SU-DHL-6 (cell line): ENCODE measurements around the gene MCTP1.

Experiments used
- H2AFZ ChIP-seq: fragments of 200-600 bp; sonication (generic); 2 replicates; pipeline ENCODE4 v1.6.1; 2014; ENCODE audit warnings: low read depth, mild to moderate bottlenecking, moderate library complexity, mixed read lengths, antibody characterized with exemption, low read length; ENCODE audit not compliant: severe bottlenecking
- H3F3A ChIP-seq: fragments of 200-600 bp; shearing (Covaris generic); 2 replicates; pipeline ENCODE4 v1.6.0; 2016; ENCODE audit warnings: antibody characterized with exemption, mild to moderate bottlenecking; ENCODE audit not compliant: insufficient read depth
- H3K27ac ChIP-seq: fragments of 200-600 bp; sonication (generic); 2 replicates; pipeline ENCODE4 v1.5.1; 2016; ENCODE audit warnings: low read depth, mild to moderate bottlenecking, low read length, moderate library complexity, mixed read lengths
- H3K27me3 ChIP-seq: fragments of 200-600 bp; sonication (generic), shearing (Covaris generic); 2 replicates; pipeline ENCODE4 v1.6.0; 2014; ENCODE audit warnings: mild to moderate bottlenecking, low read length
- H3K36me3 ChIP-seq: fragments of 200-600 bp; sonication (generic); 2 replicates; pipeline ENCODE4 v1.6.1; 2014; ENCODE audit warnings: mild to moderate bottlenecking, low read length, mixed read lengths
- H3K4me2 ChIP-seq: fragments of 300-600, 200-600 bp; shearing (Covaris generic), sonication (generic); 2 replicates; pipeline ENCODE4 v1.6.0; 2014; ENCODE audit warnings: low read length, low read depth, mild to moderate bottlenecking; ENCODE audit not compliant: poor library complexity, severe bottlenecking
- H3K4me3 ChIP-seq: fragments of 200-600 bp; sonication (generic); 2 replicates; pipeline ENCODE4 v1.5.1; 2014; ENCODE audit warnings: antibody characterized with exemption, low read length, mild to moderate bottlenecking, mixed read lengths; ENCODE audit not compliant: insufficient read depth, poor library complexity, severe bottlenecking
- H3K79me2 ChIP-seq: fragments of 200-600 bp; sonication (generic); 2 replicates; pipeline ENCODE4 v1.6.1; 2014; ENCODE audit warnings: mild to moderate bottlenecking, low read length, moderate library complexity; ENCODE audit not compliant: insufficient read depth
- H3K9ac ChIP-seq: fragments of 200-600 bp; sonication (generic); 2 replicates; pipeline ENCODE4 v1.7.0; 2014; ENCODE audit warnings: mild to moderate bottlenecking, low read length
- H3K9me2 ChIP-seq: fragments of 200-600 bp; sonication (generic); replicated peaks from 2 replicates; pipeline ENCODE4 v1.6.1; 2014; ENCODE audit warnings: low read length; ENCODE audit not compliant: insufficient read depth
- H3K9me3 ChIP-seq: fragments of 200-600 bp; sonication (generic); 2 replicates; pipeline ENCODE4 v1.6.1; 2014; ENCODE audit warnings: low read length, mixed read lengths; ENCODE audit not compliant: insufficient read depth
- H4K20me1 ChIP-seq: fragments of 200-600 bp; sonication (generic); 2 replicates; pipeline ENCODE4 v1.6.1; 2014; ENCODE audit warnings: low read depth, mild to moderate bottlenecking, antibody characterized with exemption, low read length, moderate library complexity, mixed read lengths
- CTCF ChIP-seq: fragments of 200-600 bp; sonication (generic); IDR thresholded peaks from one replicate; pipeline ENCODE4 v1.5.1; 2017; ENCODE audit warnings: antibody characterized with exemption, mild to moderate bottlenecking, low read length, moderate library complexity; ENCODE audit not compliant: insufficient read depth, poor library complexity, severe bottlenecking
- EZH2phosphoT487 ChIP-seq: fragments of 200-600 bp; sonication (generic), shearing (Covaris generic); conservative IDR thresholded peaks from 2 replicates; pipeline ENCODE4 v1.6.1; 2018; ENCODE audit warnings: mild to moderate bottlenecking, antibody characterized with exemption, low read length, moderate library complexity, mixed read lengths

Gene MCTP1

GRCh38 chr5:94945656-94946055, 339.2 kb downstream of the MCTP1 start:
- Histone ChIP-seq H4K20me1 (no peaks in the 10 kb centered on the region), H3K36me3 (no peaks in the 10 kb centered on the region), H3K9me2 (no peaks in the 10 kb centered on the region), H3K4me2 (no peak overlapping the region), H3K4me3 (no peak overlapping the region), H3K9me3 (no peaks in the 10 kb centered on the region), H3K9ac (no peak overlapping the region), H3K27ac (no peak overlapping the region), H3F3A (no peaks in the 10 kb centered on the region), H2AFZ (no peak overlapping the region), H3K79me2 (no peaks in the 10 kb centered on the region), H3K27me3 (no peaks in the 10 kb centered on the region)
- no peak for TF ChIP-seq CTCF
- TF ChIP-seq EZH2phosphoT487: no peak

- Histone ChIP-seq H3K4me2 (no peak overlapping the region), H4K20me1 (no peaks in the 10 kb centered on the region), H3K36me3 (no peaks in the 10 kb centered on the region), H3K27me3 (no peaks in the 10 kb centered on the region), H3K79me2 (no peaks in the 10 kb centered on the region), H3K9ac (no peak overlapping the region), H3F3A (no peaks in the 10 kb centered on the region), H3K4me3 (no peak overlapping the region), H3K9me3 (no peaks in the 10 kb centered on the region), H2AFZ (no peak overlapping the region), H3K9me2 (no peaks in the 10 kb centered on the region), H3K27ac (no peak overlapping the region)
- TF ChIP-seq CTCF (no peak), EZH2phosphoT487 (no peak)
Observed at GRCh38 chr5:94944160-94944559, 340.7 kb downstream of the MCTP1 start.

GRCh38 chr5:94941122-94941755, 343.7 kb downstream of the MCTP1 start:
- no peaks in the 10 kb centered on the region for H4K20me1 ChIP-seq
- no peaks in the 10 kb centered on the region for H3K79me2 ChIP-seq
- H3K27ac ChIP-seq: no peak overlapping the region
- no peaks in the 10 kb centered on the region for H3K36me3 ChIP-seq
- H3K27me3 ChIP-seq: no peaks in the 10 kb centered on the region
- H3K4me2 ChIP-seq: no peak overlapping the region
- no peak overlapping the region for H3K9ac ChIP-seq
- TF ChIP-seq CTCF (no peak), EZH2phosphoT487 (no peak)
- no peaks in the 10 kb centered on the region for H3K9me3 ChIP-seq
- no peak overlapping the region for H3K4me3 ChIP-seq
- H3K9me2 ChIP-seq: no peaks in the 10 kb centered on the region
- H2AFZ ChIP-seq: no peak overlapping the region
- H3F3A ChIP-seq: no peaks in the 10 kb centered on the region
